NCI-H774 (cell line): ENCODE data around the gene TMPRSS9.

ENCODE experiments used
- DNase-seq: peaks from one replicate; lab custom pipeline; 2025; lab: John Stamatoyannopoulos, UW

TMPRSS9 gene

DNA sequence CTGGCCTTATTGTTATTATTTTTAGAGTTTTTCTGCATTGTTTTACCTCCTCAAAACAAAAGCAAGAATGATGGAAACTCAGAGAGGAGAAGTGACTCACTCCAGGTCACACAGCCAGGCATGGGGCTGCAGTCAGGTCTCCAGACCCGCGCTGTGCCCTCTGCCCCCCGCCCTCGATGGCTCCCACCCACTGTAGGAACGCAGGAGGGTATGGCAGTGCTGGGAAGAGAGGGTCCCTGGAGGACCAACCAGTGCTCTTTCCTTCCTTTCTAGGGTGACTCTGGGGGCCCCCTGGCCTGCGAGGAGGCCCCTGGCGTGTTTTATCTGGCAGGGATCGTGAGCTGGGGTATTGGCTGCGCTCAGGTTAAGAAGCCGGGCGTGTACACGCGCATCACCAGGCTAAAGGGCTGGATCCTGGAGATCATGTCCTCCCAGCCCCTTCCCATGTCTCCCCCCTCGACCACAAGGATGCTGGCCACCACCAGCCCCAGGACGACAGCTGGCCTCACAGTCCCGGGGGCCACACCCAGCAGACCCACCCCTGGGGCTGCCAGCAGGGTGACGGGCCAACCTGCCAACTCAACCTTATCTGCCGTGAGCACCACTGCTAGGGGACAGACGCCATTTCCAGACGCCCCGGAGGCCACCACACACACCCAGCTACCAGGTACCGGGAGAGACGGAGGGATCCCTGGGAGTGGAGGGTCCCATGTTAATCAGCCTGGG is 61.7 kb downstream of the TMPRSS9 start:
- DNase-seq, result no peak

DNA sequence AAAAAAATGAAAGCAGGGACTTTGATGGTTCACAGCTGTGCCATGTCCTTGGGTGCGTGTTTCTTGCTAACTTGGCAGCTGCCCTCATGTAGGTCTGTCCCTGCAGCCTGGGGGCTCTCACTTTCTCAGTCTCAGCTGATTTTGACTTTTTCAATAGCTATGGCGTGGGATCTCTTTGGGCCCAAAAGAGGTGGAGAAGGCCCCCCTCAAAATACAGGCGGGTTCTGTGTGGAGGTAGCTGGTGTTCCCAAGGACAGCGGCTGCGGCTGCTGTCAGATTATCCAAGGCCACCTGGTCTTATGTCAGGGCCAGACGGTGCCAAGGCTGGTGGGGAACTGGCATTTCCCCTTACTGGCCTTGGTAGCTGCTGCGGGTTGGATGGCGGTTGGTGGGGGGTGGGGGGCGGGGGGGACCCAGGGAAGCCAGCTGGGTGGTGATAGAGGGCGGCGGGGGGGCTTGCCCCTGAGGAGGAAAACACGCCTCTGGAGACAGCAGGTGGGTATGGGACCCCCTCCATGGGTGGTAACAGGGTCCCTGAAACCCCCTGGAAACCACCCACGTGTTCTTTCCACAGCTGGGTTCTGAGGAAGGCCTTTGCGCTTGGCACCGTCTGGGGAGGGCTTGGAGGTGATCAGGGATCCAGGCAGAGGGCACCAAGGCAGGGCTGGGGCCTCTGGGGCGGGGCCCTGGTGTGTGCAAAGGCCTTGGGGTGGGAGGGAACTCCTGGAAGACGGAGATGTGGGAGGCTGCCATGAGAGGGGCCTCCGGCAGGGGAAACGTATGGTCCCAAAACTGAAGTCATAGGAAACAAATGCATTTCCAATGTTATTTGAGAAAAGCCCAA is 63.2 kb downstream of the TMPRSS9 start:
- no peak for DNase-seq

DNA sequence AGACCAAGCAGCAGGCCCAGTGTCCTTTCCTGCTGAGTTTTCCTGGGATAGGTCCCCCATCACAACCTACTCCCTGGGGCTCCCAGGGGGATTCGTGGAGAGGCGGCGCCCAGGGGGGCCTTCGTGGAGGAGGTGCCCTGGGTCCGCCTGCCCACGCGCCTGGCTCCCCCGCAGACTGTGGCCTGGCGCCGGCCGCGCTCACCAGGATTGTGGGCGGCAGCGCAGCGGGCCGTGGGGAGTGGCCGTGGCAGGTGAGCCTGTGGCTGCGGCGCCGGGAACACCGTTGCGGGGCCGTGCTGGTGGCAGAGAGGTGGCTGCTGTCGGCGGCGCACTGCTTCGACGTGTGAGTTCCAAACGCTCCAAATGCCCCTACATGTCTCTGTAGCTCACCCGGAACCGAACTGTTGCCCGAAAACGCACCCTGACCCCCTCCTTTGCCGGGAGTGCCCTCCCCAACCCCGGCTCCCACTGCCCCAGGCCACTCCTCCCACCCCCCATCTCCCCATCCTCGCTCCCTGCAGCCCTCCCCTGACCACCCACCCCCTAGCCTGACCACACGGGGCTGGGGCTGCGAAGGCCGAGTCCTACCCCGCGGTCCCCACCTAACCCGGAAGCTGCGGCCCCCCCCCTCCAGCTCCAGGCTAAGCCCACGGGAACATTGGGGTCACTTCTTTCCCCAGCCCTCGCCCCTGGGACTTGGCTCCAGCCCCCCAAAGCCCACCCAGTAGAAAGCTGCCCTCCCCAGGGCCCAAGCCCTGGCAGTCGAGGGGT is 64.0 kb downstream of the TMPRSS9 start:
- no peak for DNase-seq

DNA sequence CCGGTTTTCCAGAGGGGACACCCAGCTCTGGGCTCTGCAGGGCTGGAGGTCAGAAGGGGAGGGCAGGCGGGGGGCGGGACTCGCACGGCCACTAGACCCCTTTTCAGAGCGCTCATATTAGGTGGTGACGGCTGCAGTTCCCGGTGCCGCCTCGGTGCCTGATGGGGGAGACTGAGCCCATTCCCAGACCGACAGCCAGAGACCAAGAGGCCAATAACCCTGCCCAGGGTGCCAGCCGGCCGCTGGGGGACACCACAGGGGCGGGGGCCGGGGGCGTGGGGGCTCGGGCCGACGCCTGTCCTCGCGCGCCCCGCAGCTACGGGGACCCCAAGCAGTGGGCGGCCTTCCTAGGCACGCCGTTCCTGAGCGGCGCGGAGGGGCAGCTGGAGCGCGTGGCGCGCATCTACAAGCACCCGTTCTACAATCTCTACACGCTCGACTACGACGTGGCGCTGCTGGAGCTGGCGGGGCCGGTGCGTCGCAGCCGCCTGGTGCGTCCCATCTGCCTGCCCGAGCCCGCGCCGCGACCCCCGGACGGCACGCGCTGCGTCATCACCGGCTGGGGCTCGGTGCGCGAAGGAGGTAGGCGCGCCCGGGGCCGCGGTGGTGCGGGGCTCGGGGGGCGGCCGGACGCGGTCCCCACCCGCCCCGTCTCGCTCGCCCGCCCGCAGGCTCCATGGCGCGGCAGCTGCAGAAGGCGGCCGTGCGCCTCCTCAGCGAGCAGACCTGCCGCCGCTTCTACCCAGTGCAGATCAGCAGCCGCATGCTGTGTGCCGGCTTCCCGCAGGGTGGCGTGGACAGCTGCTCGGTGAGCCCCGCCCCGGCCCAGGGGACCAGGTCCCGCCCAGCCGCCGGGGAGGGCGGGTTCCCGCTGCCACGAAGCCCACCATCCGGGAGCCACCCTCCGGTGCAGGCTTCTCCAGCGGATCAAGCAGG is 64.9 kb downstream of the TMPRSS9 start:
- DNase-seq, result no peak

DNA sequence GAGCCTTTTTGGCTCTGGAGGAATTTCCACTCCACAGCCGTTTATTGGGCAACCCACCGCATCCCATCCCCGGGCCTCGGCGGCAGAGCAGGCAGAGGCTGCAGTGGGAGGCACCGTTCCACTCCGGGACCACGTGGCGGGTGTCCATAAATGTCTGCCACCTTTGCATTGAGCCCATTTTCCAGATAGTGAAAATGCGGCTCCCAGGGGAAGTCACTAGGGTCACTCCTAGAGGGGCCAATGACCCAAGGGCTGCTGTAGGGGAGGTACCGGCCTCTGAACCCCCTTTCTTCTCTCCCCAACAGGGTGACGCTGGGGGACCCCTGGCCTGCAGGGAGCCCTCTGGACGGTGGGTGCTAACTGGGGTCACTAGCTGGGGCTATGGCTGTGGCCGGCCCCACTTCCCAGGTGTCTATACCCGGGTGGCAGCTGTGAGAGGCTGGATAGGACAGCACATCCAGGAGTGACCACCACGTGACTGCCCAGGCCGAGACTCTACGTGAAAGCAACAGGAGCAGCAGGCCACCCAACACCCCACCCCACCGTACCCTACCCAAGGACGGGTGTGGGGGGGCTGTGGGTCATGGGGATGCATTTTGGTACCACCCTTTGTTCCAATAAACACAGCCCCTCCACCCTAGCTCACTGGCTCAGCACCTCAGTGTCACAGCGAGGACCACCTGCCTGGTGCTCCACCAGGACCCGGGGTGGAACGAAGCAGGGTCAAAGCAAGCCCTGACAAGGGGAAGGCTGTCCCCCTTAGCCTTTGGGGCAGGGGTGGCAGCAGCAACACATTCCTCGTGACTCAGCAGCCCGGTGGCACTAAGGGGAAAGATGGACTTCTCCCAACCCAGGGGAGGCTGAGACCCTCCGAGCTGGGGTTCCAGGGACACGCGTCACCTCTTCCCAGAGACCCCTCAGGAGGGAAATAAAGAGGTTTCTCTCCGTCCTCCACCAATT is 65.8 kb downstream of the TMPRSS9 start:
- no peak for DNase-seq

DNA sequence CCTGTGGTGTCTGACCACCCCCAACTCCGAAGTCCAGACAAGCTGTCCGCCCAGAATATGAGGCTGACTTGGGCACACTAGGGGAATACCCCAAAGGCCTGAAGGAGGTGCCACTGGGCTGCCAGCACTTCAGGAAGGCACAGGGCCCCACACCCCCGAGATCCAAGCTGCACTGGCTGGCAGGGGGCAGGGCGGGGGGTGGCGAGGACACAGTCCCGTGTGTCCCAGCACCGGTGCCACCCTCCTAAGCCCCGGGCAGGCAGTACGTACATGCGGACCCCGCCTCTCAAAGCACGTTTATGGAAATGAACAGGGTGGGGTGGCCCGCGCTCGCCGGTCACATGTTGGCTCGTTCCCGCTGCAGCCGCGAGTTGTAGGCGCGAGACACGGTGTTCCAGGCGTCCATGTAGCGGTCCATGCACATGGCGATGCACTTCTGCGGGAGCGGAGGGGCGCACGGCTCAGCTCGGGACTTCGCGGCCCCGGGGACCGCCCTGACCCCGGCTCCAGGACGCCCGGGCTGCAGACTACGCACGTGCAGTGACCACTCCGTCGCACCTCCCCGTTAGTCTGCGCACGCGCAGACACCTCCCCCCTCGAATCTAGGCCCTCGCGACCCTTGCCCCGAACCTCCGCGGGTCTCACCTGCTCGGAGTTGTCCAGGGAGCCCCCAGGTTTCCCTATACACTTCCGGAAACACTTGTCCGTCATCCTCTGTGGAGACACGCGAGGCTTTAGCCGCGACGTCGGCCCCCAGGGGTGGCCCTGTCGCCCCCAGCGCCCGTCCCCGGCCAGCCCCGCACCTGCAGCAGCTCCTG is 66.8 kb downstream of the TMPRSS9 start:
- DNase-seq, result peak; percentile 10

DNA sequence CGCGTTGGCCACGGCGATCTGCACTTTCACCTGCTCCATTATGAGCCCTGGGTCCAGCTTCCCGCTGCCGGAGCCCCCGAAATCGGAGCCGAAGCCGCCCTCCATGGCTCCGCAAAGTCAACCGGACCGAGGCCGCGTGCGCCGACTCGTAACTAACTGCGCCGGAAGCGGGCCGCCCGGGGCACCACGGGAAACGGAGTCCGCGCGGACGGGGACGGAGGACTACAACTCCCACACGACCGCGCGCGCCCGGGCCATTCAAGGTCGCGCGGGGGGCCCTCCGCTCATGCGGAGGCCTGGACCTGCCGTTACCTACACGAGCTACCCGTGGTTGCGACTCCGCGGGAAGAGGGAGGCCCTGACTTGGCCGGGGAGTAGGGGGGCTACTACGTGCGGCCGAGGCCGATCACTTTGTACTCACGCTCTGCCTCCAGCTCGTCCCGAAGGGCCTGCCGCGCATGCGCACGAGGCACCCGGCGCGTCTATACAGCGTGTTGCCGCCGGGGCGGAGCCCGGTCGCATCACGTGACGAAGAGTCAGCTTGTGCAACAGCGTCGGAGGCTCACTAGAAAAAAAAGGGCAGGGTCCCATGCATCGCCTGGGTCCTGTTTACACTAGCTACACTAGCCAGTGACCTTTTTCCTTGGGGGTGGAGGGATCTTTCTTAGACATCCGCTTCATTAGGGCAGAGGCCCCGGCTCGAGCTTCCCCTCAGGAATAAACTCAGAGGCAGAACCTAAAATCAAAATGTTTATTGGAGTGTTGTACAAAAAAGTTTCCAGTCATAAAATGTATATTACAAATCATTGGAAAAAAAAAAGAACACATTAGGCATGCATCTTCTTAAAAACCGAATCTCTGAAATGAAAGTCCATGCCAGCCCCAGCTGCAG is 67.6 kb downstream of the TMPRSS9 start, which contains the start of gene TIMM13:
Gene TIMM13, minus strand, starts transcription at position 158 of the 892 bp plus-strand sequence. Its CDS starts 53 bp downstream, at position 105.
- DNase-seq, result peak; percentile 87

DNA sequence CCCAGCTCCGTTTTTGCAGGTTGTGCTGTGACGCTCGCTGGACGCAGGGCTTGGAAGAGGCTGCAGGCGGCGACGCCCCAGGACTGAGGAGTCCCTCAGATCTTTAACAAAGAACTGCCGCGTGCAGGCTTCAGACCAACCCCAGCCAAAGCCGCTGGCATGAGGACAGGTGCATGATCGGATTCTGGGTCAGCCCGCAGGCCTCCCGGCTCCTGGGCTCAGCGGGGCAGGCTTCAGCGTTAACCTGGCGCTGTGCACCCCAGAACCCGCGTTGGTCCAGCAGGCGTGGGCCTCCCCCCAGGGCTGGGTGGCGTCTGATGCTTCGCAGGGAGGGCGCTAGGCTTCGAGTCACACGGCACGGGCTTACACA is 68.2 kb downstream of the TMPRSS9 start:
- peak; percentile 1 for DNase-seq

DNA sequence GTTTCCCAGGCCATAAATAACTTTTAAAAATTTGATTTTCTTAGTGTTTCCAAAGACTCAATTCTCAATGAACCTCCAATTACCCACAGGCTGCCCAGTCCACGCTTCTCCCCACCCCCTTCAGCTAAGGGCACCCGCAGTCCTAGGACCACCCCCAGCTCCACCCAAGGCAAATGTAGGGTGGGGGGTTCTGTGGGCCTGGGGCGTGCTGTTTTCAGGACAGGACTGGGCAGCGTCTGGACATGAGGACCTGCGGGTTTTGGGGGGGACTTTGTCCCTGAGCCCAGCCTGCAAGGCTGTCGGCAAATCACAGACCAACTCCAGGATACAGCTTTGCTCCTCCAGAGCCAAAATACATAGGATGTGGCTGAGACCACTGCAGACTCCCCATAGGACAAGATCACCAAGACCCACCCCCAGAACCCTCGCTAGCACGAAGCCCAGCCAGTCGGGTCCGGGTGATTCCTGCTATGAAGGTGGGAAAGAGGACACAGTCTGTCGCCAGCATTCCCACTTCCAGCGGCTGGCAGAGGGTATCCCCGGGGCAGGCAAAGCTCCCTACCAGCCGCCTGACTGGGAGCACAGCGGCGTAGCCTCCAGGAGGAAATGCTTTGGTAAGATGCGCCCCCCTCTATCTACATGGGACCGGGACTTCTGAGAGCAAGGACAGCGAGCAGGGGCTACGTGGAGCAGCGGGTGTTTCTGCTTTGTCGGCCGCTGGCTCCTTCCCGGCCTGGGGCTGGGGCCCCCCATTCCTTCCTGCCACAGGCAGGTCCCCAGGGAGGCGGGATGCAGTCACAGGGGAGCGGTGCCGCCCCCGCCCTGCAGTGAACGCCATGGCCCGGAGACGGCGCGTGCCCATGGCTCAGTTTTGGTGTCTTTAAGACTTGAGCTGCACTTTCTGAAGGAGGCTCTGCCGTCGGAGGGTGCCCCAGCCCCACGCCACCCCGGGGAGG is 69.0 kb downstream of the TMPRSS9 start:
- DNase-seq, result no peak

DNA sequence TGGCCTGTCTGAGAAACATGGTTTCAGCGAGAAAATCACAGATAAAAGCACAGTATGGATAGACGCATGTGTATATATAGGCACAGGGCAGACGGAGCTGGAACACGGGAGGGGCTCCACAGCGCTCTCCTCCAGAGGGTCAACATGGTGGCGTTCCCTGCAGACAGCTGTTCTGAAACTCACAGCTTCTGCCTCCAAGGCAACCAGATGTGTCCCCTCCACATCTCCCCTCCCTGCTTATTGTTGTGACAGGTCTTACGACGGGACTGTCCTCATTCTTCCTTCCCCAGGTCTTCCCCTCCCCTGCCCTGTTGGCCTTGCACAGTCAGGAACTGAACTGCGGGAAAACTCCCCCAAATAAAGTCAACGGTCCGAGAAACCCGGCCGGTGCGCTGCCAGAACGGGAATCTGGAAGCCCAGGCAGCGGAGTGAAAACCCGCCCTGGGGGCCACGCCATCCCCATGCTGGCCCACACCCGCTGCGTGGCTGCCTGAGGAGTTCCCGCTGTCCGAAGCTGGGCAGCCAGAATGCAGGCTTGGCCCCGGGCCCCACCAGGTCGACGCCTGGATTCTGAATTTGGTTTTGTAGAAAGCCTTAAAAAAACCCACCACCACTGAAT is 70.0 kb downstream of the TMPRSS9 start:
- DNase-seq, result no peak

DNA sequence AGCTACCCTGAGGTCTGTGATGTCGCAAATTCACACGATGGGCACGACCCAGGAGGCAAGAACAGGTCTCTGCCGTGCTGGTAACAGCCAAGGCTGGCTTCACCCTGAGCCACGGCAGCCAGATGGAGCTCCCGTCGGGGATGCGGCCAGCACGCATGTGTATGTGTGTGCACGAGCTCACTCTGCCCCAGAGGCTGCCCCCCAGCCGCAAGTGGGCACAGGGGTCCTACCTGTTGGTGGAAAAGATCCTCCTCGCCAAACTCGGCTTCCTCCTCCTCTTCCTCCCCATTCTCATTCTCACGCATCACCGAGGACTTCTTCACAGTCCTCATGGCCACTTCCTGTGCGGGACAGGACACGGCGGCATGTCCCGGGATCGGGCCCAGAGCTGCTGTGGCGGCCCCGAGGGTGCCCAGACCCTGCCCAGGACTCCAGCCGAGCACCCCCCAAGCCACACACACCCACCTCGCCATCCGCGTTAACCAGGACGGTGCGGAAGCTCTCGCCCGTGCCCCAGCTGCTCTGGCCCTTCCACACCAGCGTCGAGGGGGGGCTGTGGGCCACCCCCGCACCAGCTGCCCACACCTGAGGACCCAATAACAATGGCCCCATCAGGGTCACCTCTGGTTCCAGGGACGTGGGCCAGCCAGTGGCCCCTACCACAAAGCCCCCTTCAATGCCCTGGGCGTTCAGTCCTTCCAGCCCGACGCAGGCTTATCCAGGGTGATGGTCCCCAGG is 71.4 kb downstream of the TMPRSS9 start:
- DNase-seq, result no peak

DNA sequence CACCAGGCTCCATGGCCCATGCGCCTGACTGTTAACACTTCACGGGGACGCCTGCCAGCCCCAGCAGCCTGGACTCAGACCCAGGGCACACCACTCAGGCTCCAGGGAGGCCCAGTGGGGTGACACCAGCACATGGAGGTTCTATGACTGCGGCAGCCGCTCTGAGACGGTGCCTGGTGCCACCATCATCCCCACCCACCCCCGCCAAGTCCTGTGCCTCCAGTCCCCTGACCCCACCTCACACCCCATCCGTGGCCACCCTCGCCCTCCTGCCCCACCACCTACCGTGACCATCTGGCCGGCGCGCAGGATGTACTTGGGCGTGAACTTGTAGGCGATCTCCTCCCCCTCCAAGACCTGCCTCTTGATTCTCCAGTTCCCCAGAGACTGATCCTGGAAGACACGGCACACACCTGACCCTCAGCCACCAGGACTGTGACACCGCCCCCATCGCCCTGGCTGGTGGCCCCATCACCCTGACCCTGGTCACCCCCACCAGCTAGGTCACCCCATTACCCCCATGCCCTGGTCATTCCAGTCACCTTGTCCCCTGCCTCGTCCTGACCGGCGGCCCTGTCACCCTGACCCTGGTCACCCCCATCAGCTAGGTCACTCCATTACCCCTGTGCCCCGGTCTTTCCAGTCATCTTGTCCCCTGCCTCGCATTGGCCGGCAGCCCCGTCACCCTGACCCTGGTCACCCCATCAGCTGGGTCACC is 72.2 kb downstream of the TMPRSS9 start:
- DNase-seq, result no peak

DNA sequence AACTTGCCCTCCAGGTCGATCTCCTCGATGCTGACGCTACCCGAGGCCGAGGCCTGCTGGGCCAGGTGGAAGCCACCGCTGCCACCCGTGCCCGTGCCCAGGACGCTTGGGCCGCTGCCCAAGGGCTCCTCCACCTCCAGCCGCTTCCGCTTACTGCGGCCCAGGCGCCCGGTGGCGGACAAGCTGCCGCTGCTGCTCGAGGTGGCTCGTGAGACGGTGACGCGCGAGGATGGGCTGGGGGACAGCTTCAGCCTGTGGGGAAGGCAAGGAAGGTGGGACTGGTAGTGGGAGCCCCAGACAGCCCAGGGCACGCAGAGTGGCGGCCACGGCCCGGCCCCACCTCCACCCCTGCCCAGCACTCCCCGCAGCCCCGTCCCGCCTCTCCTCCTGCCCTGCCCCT is 73.8 kb downstream of the TMPRSS9 start:
- DNase-seq, result no peak

DNA sequence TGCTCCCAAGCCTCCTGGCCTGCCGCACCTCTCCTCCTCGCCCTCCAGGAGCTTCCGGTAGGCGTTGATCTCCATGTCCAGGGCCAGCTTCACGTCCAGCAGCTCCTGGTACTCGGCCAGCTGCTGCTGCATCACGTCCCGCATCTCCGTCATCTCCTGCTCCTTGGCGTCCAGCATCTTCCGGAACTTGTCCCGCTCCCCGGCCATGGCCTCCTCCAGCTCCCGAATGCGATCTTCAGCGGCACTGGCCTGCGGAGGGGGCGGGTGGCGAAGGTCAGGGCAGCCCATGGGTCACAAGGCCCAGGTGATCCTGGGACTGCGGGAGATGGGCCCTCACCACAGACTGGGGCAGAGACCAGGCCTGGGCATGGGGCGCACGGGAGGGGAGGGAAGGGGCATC is 74.2 kb downstream of the TMPRSS9 start:
- DNase-seq, result no peak

DNA sequence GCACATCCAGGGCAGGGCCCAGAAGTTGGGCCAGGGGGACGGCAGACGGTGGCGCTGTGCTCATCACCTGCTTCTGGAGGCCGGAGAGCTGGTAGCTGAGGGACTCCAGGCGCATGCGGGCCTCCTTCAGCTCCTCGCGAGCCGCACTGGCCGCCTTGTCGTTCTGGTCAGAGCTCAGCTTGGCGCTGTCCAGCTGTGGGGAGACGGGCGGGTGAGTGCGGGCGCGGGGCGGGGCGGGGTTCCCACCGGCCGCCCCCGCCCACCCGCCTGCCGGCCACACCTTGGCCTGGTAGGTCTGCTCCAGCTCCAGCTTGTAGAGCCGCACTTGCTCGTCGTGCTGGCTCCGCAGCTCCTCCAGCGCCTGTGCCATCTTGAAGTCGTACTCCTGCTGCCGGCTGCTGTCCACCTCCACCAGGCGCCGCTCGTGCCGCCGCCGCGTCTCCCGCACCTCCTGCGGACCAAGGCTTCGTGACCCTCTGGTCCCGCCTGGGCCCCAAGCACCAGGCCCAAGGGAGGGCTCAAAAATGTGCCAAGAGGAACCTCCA is 74.7 kb downstream of the TMPRSS9 start:
- DNase-seq, result no peak
